NT2/D1 (cell line): ENCODE data around the gene FAM24B.

ENCODE experiments used
- YY1 ChIP-seq: IDR thresholded peaks from 2 replicates; pipeline ENCODE4 v1.6.1; 2011; ENCODE audit not compliant: insufficient read length, insufficient read depth
- ZNF274 ChIP-seq: IDR thresholded peaks from 2 replicates; pipeline ENCODE4 v1.6.1; 2011; ENCODE audit warnings: mild to moderate bottlenecking, low read depth, low read length

DNA sequence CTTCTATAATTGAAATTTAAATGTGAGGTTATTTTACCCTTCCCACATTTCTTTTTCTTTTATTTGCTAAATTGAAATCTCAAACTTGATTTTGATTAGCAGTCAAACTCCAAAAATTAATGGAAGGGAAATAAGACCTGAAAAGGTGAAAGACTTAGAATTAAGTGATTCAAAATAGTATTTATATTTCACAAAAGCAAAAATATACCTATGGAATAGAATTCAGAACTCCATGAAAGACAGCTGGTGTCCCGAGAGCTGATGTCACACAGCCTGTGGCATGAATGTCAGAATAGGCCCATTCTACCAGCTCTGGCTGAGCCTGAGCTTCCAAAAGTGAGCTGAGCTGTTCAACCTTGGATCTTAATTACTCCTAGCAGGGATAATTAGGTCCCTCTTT lies 30.9 kb upstream of the FAM24B start, which contains the start of gene FAM24A:
- no peak for TF ChIP-seq ZNF274
- no peak for TF ChIP-seq YY1
